ENCODE results near the gene PDE7B. TPM values are rescaled to one million over a fixed set of nuclear protein-coding genes. Genes with fewer than 3 reads are reported as not detected.

PDE7B gene
- total RNA-seq, 1 experiment from 2014 or later = not detected

DNA sequence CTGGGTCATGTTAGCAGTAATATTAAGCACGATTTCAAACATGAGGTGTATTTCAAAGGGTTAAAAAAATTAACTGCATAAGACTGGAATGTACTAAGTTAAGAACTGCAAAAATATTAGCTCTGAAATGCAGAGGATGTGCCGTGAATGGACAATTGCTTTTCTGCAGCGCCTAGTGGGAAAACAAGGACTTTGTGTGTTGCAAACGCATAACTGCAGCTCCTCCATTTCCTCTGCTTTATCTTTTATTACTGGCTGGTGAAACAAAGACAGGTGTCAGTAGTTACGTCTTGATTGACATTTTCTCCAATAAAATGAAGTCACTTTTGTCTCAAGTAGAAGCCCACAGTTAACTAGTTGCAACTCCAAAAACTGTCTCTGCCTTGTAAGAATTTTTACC lies 1.7 kb downstream of the PDE7B start:
- Histone ChIP-seq H4K20me1 (ENCODE audit: low read length) (no peaks in the 10 kb centered on the region), H3K9ac (ENCODE audit: low read length) (no peak overlapping the region), H3K27ac (ENCODE audit: low read length) (no peak overlapping the region), H3K4me2 (ENCODE audit: low read length) (no peak overlapping the region), H3K9me3 (ENCODE audit: low read length) (no peaks in the 10 kb centered on the region), H3K36me3 (ENCODE audit: low read depth, low read length) (no peaks in the 10 kb centered on the region), H2AFZ (ENCODE audit: low read length) (no peak overlapping the region), H3K4me3 (ENCODE audit: low read length) (no peak overlapping the region), H3K79me2 (ENCODE audit: low read length) (no peaks in the 10 kb centered on the region), H3F3A (ENCODE audit: low read length, unreplicated experiment) (no peaks in the 10 kb centered on the region), H3K9me2 (replicated peaks; ENCODE audit: low read length) (no peaks in the 10 kb centered on the region), H3K4me1 (ENCODE audit: insufficient read depth, low read length) (peaks cover 11% of the 10 kb centered on the region), H3K27me3 (ENCODE audit: low read length) (no peaks in the 10 kb centered on the region)
- no peak for TF ChIP-seq EZH2phosphoT487 (IDR thresholded peaks at IDR 0.05; ENCODE audit: borderline replicate concordance, low read length)
- no peak for TF ChIP-seq EZH2 (IDR thresholded peaks at IDR 0.05; ENCODE audit: low read length, unreplicated experiment)
- ChIA-PET POLR2A (ENCODE audit: unreplicated experiment) (no interaction called here), CTCF (no interaction called here)
- intact Hi-C loops (cut with micrococcal nuclease) = loop anchor here (10.0 kb wide), 1 partner anchor 318 kb away; no protein-coding TSS in a partner anchor
- no peak for DNase-seq
- BruUV-seq (replicated peaks) = no TSS peak
- no peak for ATAC-seq

GRCh38 chr6:135853986-135854385 lies 2.5 kb downstream of the PDE7B start:
- H4K20me1 ChIP-seq (ENCODE audit: low read length) = no peaks in the 10 kb centered on the region
- TF ChIP-seq CTCF (conservative IDR thresholded peaks at IDR 0.05; ENCODE audit: low read depth, low read length) (no peak), EZH2 (IDR thresholded peaks at IDR 0.05; ENCODE audit: low read length, unreplicated experiment) (no peak), EZH2phosphoT487 (IDR thresholded peaks at IDR 0.05; ENCODE audit: borderline replicate concordance, low read length) (no peak)
- peaks cover 11% of the 10 kb centered on the region for H3K4me1 ChIP-seq (ENCODE audit: insufficient read depth, low read length)
- ATAC-seq (no peak), DNase-seq (no peak)
- no peak overlapping the region for H3K27ac ChIP-seq (ENCODE audit: low read length)
- H3K79me2 ChIP-seq (ENCODE audit: low read length) = no peaks in the 10 kb centered on the region
- H3K27me3 ChIP-seq (ENCODE audit: low read length) = no peaks in the 10 kb centered on the region
- H3K9me2 ChIP-seq (replicated peaks; ENCODE audit: low read length) = no peaks in the 10 kb centered on the region
- H3K4me2 ChIP-seq (ENCODE audit: low read length) = no peak overlapping the region
- ChIA-PET POLR2A (ENCODE audit: unreplicated experiment) (no interaction called here), CTCF (no interaction called here)
- H3K4me3 ChIP-seq (ENCODE audit: low read length) = no peak overlapping the region
- H3K9me3 ChIP-seq (ENCODE audit: low read length) = no peaks in the 10 kb centered on the region
- H3K9ac ChIP-seq (ENCODE audit: low read length) = no peak overlapping the region
- H3F3A ChIP-seq (ENCODE audit: low read length, unreplicated experiment) = no peaks in the 10 kb centered on the region
- intact Hi-C loops (cut with micrococcal nuclease) = loop anchor here (10.0 kb wide), 1 partner anchor 319 kb away; no protein-coding TSS in a partner anchor
- no TSS peak for BruUV-seq (replicated peaks)
- H3K36me3 ChIP-seq (ENCODE audit: low read depth, low read length) = no peaks in the 10 kb centered on the region
- H2AFZ ChIP-seq (ENCODE audit: low read length) = no peak overlapping the region

GRCh38 chr6:135854799-135855198 lies 3.3 kb downstream of the PDE7B start:
- Histone ChIP-seq H3K4me1 (ENCODE audit: insufficient read depth, low read length) (peaks cover 11% of the 10 kb centered on the region), H3K27ac (ENCODE audit: low read length) (no peak overlapping the region), H3K4me2 (ENCODE audit: low read length) (no peak overlapping the region), H3K79me2 (ENCODE audit: low read length) (no peaks in the 10 kb centered on the region), H2AFZ (ENCODE audit: low read length) (no peak overlapping the region), H3K9ac (ENCODE audit: low read length) (no peak overlapping the region), H4K20me1 (ENCODE audit: low read length) (no peaks in the 10 kb centered on the region), H3K9me2 (replicated peaks; ENCODE audit: low read length) (no peaks in the 10 kb centered on the region), H3K36me3 (ENCODE audit: low read depth, low read length) (no peaks in the 10 kb centered on the region), H3K27me3 (ENCODE audit: low read length) (no peaks in the 10 kb centered on the region), H3K4me3 (ENCODE audit: low read length) (no peak overlapping the region), H3F3A (ENCODE audit: low read length, unreplicated experiment) (no peaks in the 10 kb centered on the region), H3K9me3 (ENCODE audit: low read length) (no peaks in the 10 kb centered on the region)
- ATAC-seq = no peak
- no TSS peak for BruUV-seq (replicated peaks)
- DNase-seq = no peak
- CTCF ChIA-PET = no interaction called here
- TF ChIP-seq EZH2 (IDR thresholded peaks at IDR 0.05; ENCODE audit: low read length, unreplicated experiment) (no peak), EZH2phosphoT487 (IDR thresholded peaks at IDR 0.05; ENCODE audit: borderline replicate concordance, low read length) (no peak), CTCF (conservative IDR thresholded peaks at IDR 0.05; ENCODE audit: low read depth, low read length) (no peak)
- POLR2A ChIA-PET (ENCODE audit: unreplicated experiment) = no interaction called here
- intact Hi-C loops (cut with micrococcal nuclease) = loop anchor here (10.0 kb wide), 1 partner anchor 320 kb away; no protein-coding TSS in a partner anchor
